ENCODE data around the gene BCL10. TPM values are rescaled to one million over a fixed set of nuclear protein-coding genes. Genes with fewer than 3 reads are reported as not detected.

BCL10 gene
- total and polyA plus RNA-seq, 2 of the 8 experiments (the other 6 are each of a cell fraction or from before 2014, with no cell fraction given), result 7.4 to 29.6 TPM

- peak; percentile 100 for TF ChIP-seq ASH2L (IDR thresholded peaks at IDR 0.05; ENCODE audit: low read length)
- no peak for TF ChIP-seq SIN3A (conservative IDR thresholded peaks at IDR 0.05 in 1 of 2, IDR thresholded peaks at IDR 0.05 in 1 of 2; ENCODE audit: low read depth in 1 of 2, low read length in 2 of 2)
- no peak for TF ChIP-seq SP2 (IDR thresholded peaks at IDR 0.05; ENCODE audit: low read length)
- TF ChIP-seq HDAC6 (IDR thresholded peaks at IDR 0.05; ENCODE audit: low read depth, low read length), result no peak
- 0 out of 2 replicates have a peak, but pooled peaks have one; percentile 41 for TF ChIP-seq CHD2 (IDR thresholded peaks at IDR 0.05; ENCODE audit: low read length)
- peak; percentile 51; the same call in 1 of the 2 replicates for TF ChIP-seq ATF2 (IDR thresholded peaks at IDR 0.05; ENCODE audit: low read length)
- TF ChIP-seq CREB1 (IDR thresholded peaks at IDR 0.05), result no peak
- TF ChIP-seq BACH1 (IDR thresholded peaks at IDR 0.05; ENCODE audit: low read length), result no peak
- TF ChIP-seq CTCF (IDR thresholded peaks at IDR 0.05; ENCODE audit: control extremely low read depth in 1 of 3, insufficient read depth in 1 of 3, low read depth in 1 of 3, low read length in 3 of 3), result no peak
- TF ChIP-seq ZNF274 (IDR thresholded peaks at IDR 0.05; ENCODE audit: borderline replicate concordance, extremely low read depth, low read length), result no peak
- no peak for TF ChIP-seq GABPA (IDR thresholded peaks at IDR 0.05; ENCODE audit: borderline replicate concordance, insufficient read depth, low read length)
- TF ChIP-seq ATF3 (IDR thresholded peaks at IDR 0.05; ENCODE audit: insufficient read depth, low read depth, low read length), result no peak
- TF ChIP-seq KDM4A (IDR thresholded peaks at IDR 0.05; ENCODE audit: low read depth, low read length, severe bottlenecking), result no peak
- TF ChIP-seq SUZ12 (IDR thresholded peaks at IDR 0.05; ENCODE audit: low read length), result no peak
- TF ChIP-seq NANOG (IDR thresholded peaks at IDR 0.05; ENCODE audit: insufficient read depth, low read depth, low read length, poor library complexity, severe bottlenecking), result peak; percentile 24
- TF ChIP-seq CEBPB (IDR thresholded peaks at IDR 0.05; ENCODE audit: low read depth, low read length), result no peak
- no peak for TF ChIP-seq POU5F1 (IDR thresholded peaks at IDR 0.05; ENCODE audit: low read depth, low read length)
- TF ChIP-seq KDM1A (IDR thresholded peaks at IDR 0.05; ENCODE audit: borderline replicate concordance, low read length), result no peak
These were observed 51.5 kb downstream of the BCL10 start (continued) for GRCh38 chr1:85224734-85225623.

All from H1 (cell line).